HG02885 (cell line): Measurements from ENCODE around the gene HADH.
"Not testable (repeated sequence)": the region's sequence is repeated elsewhere in the genome, so short reads cannot be mapped to it uniquely, and the experiment has no call there.

Experiments
- ATAC-seq: cut with Tn5 transposase; IDR thresholded peaks from one replicate; pipeline ENCODE4 v1.9.1; 2021; ENCODE audit warnings: mild to moderate bottlenecking; ENCODE audit not compliant: unreplicated experiment, poor library complexity

Gene HADH

GRCh38 chr4:107989537-107990386 lies at the start of gene HADH:
Gene HADH (plus strand): TSS chr4:107989889. CDS start chr4:107989933, 44 bp downstream.
- peak; percentile 92 for ATAC-seq

- ATAC-seq = no peak
Measured at GRCh38 chr4:107945809-107946208, 43.9 kb upstream of the HADH start.

GRCh38 chr4:107950746-107951540 lies 38.7 kb upstream of the HADH start:
- no peak for ATAC-seq

- ATAC-seq = no peak
Measured at GRCh38 chr4:107951551-107951950, 38.1 kb upstream of the HADH start.

GRCh38 chr4:107956011-107956410 lies 33.7 kb upstream of the HADH start:
- no peak for ATAC-seq

- no peak for ATAC-seq
Measured at GRCh38 chr4:107966903-107967302, 22.8 kb upstream of the HADH start.

GRCh38 chr4:107967519-107967918 lies 22.2 kb upstream of the HADH start:
- not testable (repeated sequence) for ATAC-seq

- not testable (repeated sequence) for ATAC-seq
Measured at GRCh38 chr4:107967921-107968320, 21.8 kb upstream of the HADH start.

GRCh38 chr4:107970063-107970798 lies 19.5 kb upstream of the HADH start:
- no peak for ATAC-seq

- no peak for ATAC-seq
Measured at GRCh38 chr4:107972605-107973004, 17.1 kb upstream of the HADH start.

- ATAC-seq = no peak
Measured at GRCh38 chr4:107974523-107974922, 15.2 kb upstream of the HADH start.

GRCh38 chr4:107977482-107977881 lies 12.2 kb upstream of the HADH start:
- no peak for ATAC-seq

GRCh38 chr4:107977966-107978705 lies 11.6 kb upstream of the HADH start:
- ATAC-seq = no peak

GRCh38 chr4:107978716-107979451 lies 10.8 kb upstream of the HADH start:
- ATAC-seq = no peak

- ATAC-seq = no peak
Measured at GRCh38 chr4:107987916-107988762, 1.6 kb upstream of the HADH start.

GRCh38 chr4:107988763-107989035 lies 990 bp upstream of the HADH start:
- no peak for ATAC-seq

GRCh38 chr4:107989162-107989536 lies 540 bp upstream of the HADH start:
- ATAC-seq = peak; percentile 6

GRCh38 chr4:107991945-107992630 lies 2.4 kb downstream of the HADH start:
- ATAC-seq = no peak
